ENCODE data around the gene RBPJL. TPM values are rescaled to one million over a fixed set of nuclear protein-coding genes. Genes with fewer than 3 reads are reported as not detected.

Gene RBPJL
- total and polyA plus RNA-seq, 3 donors from 2014 or later, result 0.26 to 1.1 (median 0.43) TPM

GRCh38 chr20:45329497-45330319 lies 23.1 kb downstream of the RBPJL start:
- TF ChIP-seq POLR2A (IDR thresholded peaks at IDR 0.05), result no peak
- TF ChIP-seq, protein P1, sequence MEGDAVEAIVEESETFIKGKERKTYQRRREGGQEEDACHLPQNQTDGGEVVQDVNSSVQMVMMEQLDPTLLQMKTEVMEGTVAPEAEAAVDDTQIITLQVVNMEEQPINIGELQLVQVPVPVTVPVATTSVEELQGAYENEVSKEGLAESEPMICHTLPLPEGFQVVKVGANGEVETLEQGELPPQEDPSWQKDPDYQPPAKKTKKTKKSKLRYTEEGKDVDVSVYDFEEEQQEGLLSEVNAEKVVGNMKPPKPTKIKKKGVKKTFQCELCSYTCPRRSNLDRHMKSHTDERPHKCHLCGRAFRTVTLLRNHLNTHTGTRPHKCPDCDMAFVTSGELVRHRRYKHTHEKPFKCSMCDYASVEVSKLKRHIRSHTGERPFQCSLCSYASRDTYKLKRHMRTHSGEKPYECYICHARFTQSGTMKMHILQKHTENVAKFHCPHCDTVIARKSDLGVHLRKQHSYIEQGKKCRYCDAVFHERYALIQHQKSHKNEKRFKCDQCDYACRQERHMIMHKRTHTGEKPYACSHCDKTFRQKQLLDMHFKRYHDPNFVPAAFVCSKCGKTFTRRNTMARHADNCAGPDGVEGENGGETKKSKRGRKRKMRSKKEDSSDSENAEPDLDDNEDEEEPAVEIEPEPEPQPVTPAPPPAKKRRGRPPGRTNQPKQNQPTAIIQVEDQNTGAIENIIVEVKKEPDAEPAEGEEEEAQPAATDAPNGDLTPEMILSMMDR (IDR thresholded peaks at IDR 0.05), result no peak
- intact Hi-C loops (cut with DNase I; ENCODE audit: low total_unique reads), result no loop called here
- no peak overlapping the region for H3K4me3 ChIP-seq
- H3K4me1 ChIP-seq, result no peaks in the 10 kb centered on the region
- WGBS, 2 donors, result 67 to 73% methylated on average over 7 of the region's 7 CpGs
- no peaks in the 10 kb centered on the region for H3K9me3 ChIP-seq
- no peaks in the 10 kb centered on the region for H3K36me3 ChIP-seq (ENCODE audit: low read depth, missing control alignments)
- DNase-seq, result no peak
- no peak overlapping the region for H3K27ac ChIP-seq
- H3K27me3 ChIP-seq, result no peaks in the 10 kb centered on the region

DNA sequence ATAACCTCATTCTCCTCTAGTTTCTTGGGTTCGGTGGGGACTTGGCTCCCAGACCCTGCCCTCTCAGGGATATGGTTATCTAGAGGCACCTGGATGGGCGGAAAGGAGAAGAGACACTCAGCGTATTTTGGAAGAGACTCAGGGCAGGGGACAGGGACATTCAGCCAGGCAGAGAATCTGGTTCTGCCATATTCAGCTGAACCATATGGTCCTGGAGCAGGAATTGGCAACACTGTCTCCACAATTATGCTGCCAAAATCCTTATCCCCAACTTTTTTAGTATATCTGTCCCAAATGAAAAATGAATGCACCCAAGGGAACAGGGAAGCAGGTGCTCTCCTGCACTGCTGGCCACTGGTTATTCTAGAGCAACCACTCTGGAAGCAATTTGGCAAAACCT lies 23.8 kb downstream of the RBPJL start:
- no peak for TF ChIP-seq POLR2A (IDR thresholded peaks at IDR 0.05)
- TF ChIP-seq, protein P1 (IDR thresholded peaks at IDR 0.05), result no peak
- WGBS, 2 donors, result 90 to 93% methylated on average over 3 of the region's 3 CpGs
- H3K4me3 ChIP-seq, result no peak overlapping the region
- intact Hi-C loops (cut with DNase I; ENCODE audit: low total_unique reads), result no loop called here
- H3K27ac ChIP-seq, result no peak overlapping the region
- H3K36me3 ChIP-seq (ENCODE audit: low read depth, missing control alignments), result no peaks in the 10 kb centered on the region
- no peaks in the 10 kb centered on the region for H3K9me3 ChIP-seq
- DNase-seq, result no peak
- H3K27me3 ChIP-seq, result no peaks in the 10 kb centered on the region
- H3K4me1 ChIP-seq, result no peaks in the 10 kb centered on the region

DNA sequence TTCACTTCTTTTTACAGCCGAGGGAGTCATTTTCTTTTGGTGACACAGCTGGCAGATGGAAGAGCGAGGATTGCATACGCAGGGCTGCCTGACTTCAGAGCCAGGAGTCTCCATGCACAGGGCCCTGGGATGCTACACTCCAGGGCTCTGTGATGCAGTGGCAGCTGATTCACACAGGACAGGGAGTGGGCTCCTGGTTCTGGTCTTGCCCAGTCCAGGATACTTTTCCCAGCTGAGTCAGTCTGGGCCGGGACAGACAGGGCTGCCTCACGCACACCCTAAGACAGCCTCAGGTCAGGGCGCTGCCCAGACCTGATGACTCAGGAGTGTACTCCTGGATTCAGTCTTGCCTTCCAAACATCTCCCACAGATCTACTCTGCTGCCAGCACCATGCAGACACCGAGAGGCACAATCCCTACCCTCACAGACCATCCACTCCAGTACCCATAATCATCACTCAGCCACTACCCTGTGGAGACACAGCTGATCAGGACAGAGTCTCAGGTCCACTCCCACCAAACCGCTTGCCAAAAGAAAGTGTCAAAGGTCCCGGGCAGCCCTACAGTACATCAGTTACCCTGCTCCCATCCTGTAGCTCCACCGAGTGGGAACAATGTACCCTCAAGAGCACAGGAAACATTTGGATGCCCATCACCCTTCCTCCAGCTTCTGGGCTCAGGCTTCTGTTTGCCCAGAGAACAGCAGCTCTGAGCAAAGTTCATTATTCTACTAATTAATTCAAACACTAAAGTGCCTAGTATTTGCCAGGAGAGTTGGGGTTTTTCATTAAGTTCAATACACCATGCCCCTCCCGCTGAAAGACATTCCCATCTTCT lies 30.1 kb downstream of the RBPJL start:
- 68 to 73% methylated on average over 9 to 11 of the region's 11 CpGs for WGBS, 2 donors
- no peak overlapping the region for H3K4me3 ChIP-seq
- DNase-seq, result no peak
- no peaks in the 10 kb centered on the region for H3K36me3 ChIP-seq (ENCODE audit: low read depth, missing control alignments)
- no peaks in the 10 kb centered on the region for H3K27me3 ChIP-seq
- H3K4me1 ChIP-seq, result peaks cover 34% of the 10 kb centered on the region
- intact Hi-C loops (cut with DNase I; ENCODE audit: low total_unique reads), result no loop called here
- no peak for TF ChIP-seq POLR2A (IDR thresholded peaks at IDR 0.05)
- TF ChIP-seq, protein P1 (IDR thresholded peaks at IDR 0.05), result no peak
- H3K27ac ChIP-seq, result peak overlapping the region in 1 of 2 donors; percentile 64
- no peaks in the 10 kb centered on the region for H3K9me3 ChIP-seq

DNA sequence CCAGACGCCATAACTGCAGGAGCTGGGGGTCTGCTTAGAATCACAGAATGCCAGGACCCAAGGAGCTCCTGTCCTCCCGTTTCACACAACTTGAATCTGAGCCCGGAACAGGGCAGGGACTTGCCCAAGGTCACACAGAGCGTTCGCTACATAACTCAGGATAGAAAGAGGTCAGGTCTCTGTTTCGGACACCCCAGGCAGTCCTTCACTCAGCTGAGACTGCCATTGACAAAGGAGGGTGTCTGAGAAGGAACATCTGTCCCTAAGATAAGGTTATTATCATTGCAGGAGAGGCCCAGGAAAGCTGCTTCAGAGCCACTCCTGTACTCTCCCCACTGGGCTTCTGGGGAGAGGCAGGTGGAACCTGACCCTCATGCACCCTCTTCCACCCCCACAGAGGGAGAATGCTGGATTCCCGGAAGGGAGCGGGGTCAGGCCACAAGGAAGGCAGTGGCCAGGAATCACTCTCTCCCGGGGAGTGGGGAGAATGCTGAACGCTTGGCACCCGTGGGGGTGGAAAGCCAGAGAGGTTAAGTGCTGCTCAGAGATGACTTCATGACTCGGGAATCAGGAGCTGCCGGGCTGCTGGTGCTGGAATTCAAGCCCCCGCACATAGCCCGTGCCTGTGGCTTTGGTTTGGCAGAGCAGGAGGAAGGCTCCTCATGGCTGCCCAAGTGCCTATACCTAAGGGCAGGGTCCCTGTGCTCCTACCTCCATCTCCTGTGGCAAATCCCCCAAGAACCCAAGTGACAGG lies 30.9 kb downstream of the RBPJL start:
- Histone ChIP-seq H3K4me3 (no peak overlapping the region), H3K4me1 (peaks cover 42% of the 10 kb centered on the region), H3K27me3 (no peaks in the 10 kb centered on the region), H3K9me3 (no peaks in the 10 kb centered on the region), H3K27ac (peak overlapping the region; percentile 22 to 64), H3K36me3 (ENCODE audit: low read depth, missing control alignments) (no peaks in the 10 kb centered on the region)
- peak; percentile 67 for DNase-seq
- intact Hi-C loops (cut with DNase I; ENCODE audit: low total_unique reads), result no loop called here
- no peak for TF ChIP-seq POLR2A (IDR thresholded peaks at IDR 0.05)
- 43 to 45% methylated on average over 13 to 15 of the region's 15 CpGs for WGBS, 2 donors

All from testis (tissue), 3 donors.